HG03520 (cell line): ENCODE results near the gene SH3YL1.
"Not testable (repeated sequence)": the region's sequence is repeated elsewhere in the genome, so short reads cannot be mapped to it uniquely, and the experiment has no call there.

Experiments
- ATAC-seq: cut with Tn5 transposase; IDR thresholded peaks from one replicate; pipeline ENCODE4 v1.9.1; 2021; ENCODE audit warnings: mild to moderate bottlenecking, moderate library complexity; ENCODE audit not compliant: unreplicated experiment

SH3YL1 gene

GRCh38 chr2:184695-185094, 79.1 kb downstream of the SH3YL1 start:
- no peak for ATAC-seq

DNA sequence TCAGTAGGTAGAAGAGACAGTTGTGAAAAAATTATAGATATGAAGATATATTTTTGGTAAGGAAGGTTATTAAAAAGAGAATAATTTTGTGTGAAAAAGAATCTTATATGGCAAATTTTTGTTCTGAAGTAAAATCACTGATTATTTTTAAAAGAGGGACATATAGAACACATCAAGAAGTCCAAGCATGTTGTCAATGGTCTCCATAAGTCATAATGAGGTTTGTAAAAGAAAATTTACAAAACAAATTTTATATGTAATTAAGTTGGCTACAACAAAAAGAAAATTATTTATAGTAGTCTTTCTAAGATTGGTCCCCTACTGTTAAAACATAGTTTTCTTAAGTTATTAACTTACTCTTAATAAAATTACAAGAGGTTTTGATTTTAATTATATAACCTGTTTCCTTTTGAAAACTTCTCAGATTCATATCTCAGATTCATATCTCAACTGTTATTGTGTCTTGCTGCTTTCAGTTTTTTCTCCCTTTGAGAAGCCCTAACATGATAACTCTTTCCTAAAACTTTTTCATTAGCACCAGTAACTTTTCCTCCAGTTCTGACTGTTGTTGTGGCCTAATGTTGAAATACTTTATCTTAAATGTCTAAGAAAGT, 81.2 kb downstream of the SH3YL1 start:
- no peak for ATAC-seq

- no peak for ATAC-seq
Observed at GRCh38 chr2:180311-180710, 83.5 kb downstream of the SH3YL1 start.

- no peak for ATAC-seq
Observed at GRCh38 chr2:179886-180285, 83.9 kb downstream of the SH3YL1 start.

DNA sequence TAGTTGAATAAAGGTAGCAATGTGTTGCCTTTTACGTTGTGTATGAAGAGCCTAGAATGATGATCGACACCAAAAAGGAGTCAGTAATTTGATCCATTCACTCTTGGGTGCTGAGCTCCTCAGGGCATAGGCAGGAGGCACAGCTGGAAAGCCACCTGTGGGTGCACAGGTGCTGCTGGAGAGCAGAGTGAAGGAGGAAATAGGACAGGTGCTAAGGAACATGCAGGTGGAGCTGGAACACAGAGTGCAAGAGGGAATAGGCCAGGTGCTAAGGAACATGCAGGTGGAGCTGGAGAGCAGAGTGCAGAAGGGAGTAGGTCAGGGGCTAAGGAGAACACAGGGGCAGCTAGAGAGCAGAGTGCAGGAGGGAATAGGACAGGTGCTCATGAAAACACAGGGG, 86.1 kb downstream of the SH3YL1 start:
- no peak for ATAC-seq

GRCh38 chr2:176917-177316, 86.9 kb downstream of the SH3YL1 start:
- no peak for ATAC-seq

- no peak for ATAC-seq
Observed at GRCh38 chr2:175880-176820, 87.7 kb downstream of the SH3YL1 start.

GRCh38 chr2:175161-175786, 88.6 kb downstream of the SH3YL1 start:
- ATAC-seq: no peak

DNA sequence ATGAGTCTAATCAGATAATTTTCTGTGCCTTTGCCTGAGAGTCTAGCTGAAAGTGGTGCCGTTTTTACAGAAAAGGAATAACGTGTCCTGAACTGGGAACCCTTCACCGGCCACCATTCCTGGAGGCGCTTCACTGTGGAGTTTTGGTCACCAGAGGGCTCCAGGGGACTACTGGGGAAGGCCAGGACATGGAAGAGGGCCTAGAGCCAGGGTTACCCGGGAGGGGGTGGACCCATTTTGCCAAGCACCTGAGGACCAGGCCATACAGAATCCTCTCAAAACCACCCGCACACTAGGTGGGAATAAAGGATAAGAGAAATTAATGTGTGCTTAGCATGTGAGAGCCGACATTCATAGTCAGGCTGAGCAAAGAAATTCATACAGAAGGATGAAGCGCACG, 91.7 kb downstream of the SH3YL1 start:
- ATAC-seq: not testable (repeated sequence)

GRCh38 chr2:169741-170140, 94.1 kb downstream of the SH3YL1 start:
- ATAC-seq: no peak
